CD8-positive, alpha-beta memory T cell (primary cell): Measurements from ENCODE around the gene MED12. TPM values are rescaled to one million over a fixed set of nuclear protein-coding genes. Genes with fewer than 3 reads are reported as not detected.
A peak's percentile ranks its signal among the peaks of the same experiment; 100 is the strongest.

ENCODE experiments used
- CTCF ChIA-PET: fragments of 350-600 bp; sonication (Branson Sonifier 250); formaldehyde crosslinking; loops from one replicate; lab custom pipeline; 2021; ENCODE audit warnings: antibody characterized with exemption; lab: Charles Lee
- POLR2A ChIA-PET: fragments of 350-600 bp; sonication (Branson Sonifier 250); formaldehyde crosslinking; loops from one replicate; lab custom pipeline; 2021; ENCODE audit warnings: antibody characterized with exemption; lab: Charles Lee
- DNase-seq, 5 donors: peaks; one replicate each; pipeline versions ENCODE4 v3.0.0 to v3.0.0-alpha.2; 2020 to 2022; ENCODE audit warnings: mixed read lengths in 1 of 5
- H3K27ac ChIP-seq: one replicate; pipeline ENCODE4 v1.7.0; 2013; ENCODE audit warnings: low read depth, mild to moderate bottlenecking, low read length, moderate library complexity
- H3K27me3 ChIP-seq: 2 replicates; pipeline ENCODE4 v1.7.0; 2013; ENCODE audit warnings: low read length, mild to moderate bottlenecking; ENCODE audit not compliant: insufficient read depth, poor library complexity, severe bottlenecking
- H3K36me3 ChIP-seq: 2 replicates; pipeline ENCODE4 v1.7.0; 2013; ENCODE audit warnings: mild to moderate bottlenecking, low read length, moderate library complexity; ENCODE audit not compliant: insufficient read depth
- H3K4me1 ChIP-seq: 2 replicates; pipeline ENCODE4 v1.7.0; 2013; ENCODE audit warnings: mild to moderate bottlenecking, low read length, moderate library complexity; ENCODE audit not compliant: insufficient read depth
- H3K4me3 ChIP-seq: 2 replicates; pipeline ENCODE4 v1.7.0; 2013; ENCODE audit warnings: mild to moderate bottlenecking, low read length
- H3K9me3 ChIP-seq: 2 replicates; pipeline ENCODE4 v1.7.0; 2013; ENCODE audit warnings: mild to moderate bottlenecking, low read length
- H3K27ac Mint-ChIP-seq, 8 donors: one replicate each; pipeline ENCODE4 v1.8.0; 2020 to 2021; ENCODE audit warnings: mixed read lengths in 8 of 8, mild to moderate bottlenecking in 6 of 8, inconsistent platforms in 3 of 8, moderate library complexity in 3 of 8
- H3K27me3 Mint-ChIP-seq, 2 donors: one replicate each; pipeline ENCODE4 v1.8.0; 2020 to 2021; ENCODE audit warnings: mixed read lengths in 2 of 2, mild to moderate bottlenecking in 1 of 2, moderate library complexity in 1 of 2
- H3K36me3 Mint-ChIP-seq, 3 donors: one replicate each; pipeline ENCODE4 v1.8.0; 2020 to 2021; ENCODE audit warnings: mixed read lengths in 3 of 3, inconsistent platforms in 1 of 3, mild to moderate bottlenecking in 1 of 3
- H3K4me1 Mint-ChIP-seq, 3 donors: one replicate each; pipeline ENCODE4 v1.8.0; 2020 to 2021; ENCODE audit warnings: mixed read lengths in 3 of 3, inconsistent platforms in 1 of 3, mild to moderate bottlenecking in 1 of 3
- H3K4me3 Mint-ChIP-seq, 7 donors: one replicate each; pipeline ENCODE4 v1.8.0; 2020 to 2021; ENCODE audit warnings: mixed read lengths in 7 of 7, mild to moderate bottlenecking in 6 of 7, moderate library complexity in 4 of 7, inconsistent platforms in 2 of 7
- H3K9me3 Mint-ChIP-seq, 5 donors: one replicate each; pipeline ENCODE4 v1.8.0; 2020 to 2022; ENCODE audit warnings: mixed read lengths in 5 of 5, mild to moderate bottlenecking in 3 of 5, moderate library complexity in 2 of 5, inconsistent platforms in 1 of 5
- polyA plus RNA-seq: library from polyadenylated mRNA; unstranded; fragments of 300-500 nt; fragmentation: Illumina TruSeq; gene quantifications from one replicate; pipeline ENCODE4 v1.2.3, GENCODE V29; 2021
- total RNA-seq, 2 experiments: library from RNA; stranded (reverse); gene quantifications; one replicate each; pipeline ENCODE4 v1.2.3, GENCODE V29; 2021

Gene MED12
- total and polyA plus RNA-seq, 3 experiments from 2014 or later = 19.0 to 61.1 (median 49.3) TPM

GRCh38 chrX:71095033-71095432 lies 23.4 kb upstream of the MED12 start:
- peaks cover 20% of the 10 kb centered on the region for H3K4me1 ChIP-seq
- H3K4me3 Mint-ChIP-seq = peak overlapping the region; percentile 86 to 100 (median 96)
- CTCF ChIA-PET = interaction anchor here (0.8 kb wide), 1 partner anchor 32 kb away, joined by 3 read pairs; no protein-coding TSS in a partner anchor
- H3K9me3 ChIP-seq = no peaks in the 10 kb centered on the region
- no peaks in the 10 kb centered on the region for H3K9me3 Mint-ChIP-seq
- no peaks in the 10 kb centered on the region for H3K27me3 ChIP-seq
- DNase-seq = no peak
- H3K4me1 Mint-ChIP-seq = peaks cover 39 to 47% (median 40%) of the 10 kb centered on the region in 3 donors
- peak overlapping the region; percentile 57 for H3K27ac ChIP-seq
- no peaks in the 10 kb centered on the region for H3K36me3 ChIP-seq
- POLR2A ChIA-PET = interaction anchor here (2.4 kb wide), 1 partner anchor 23 kb away, joined by 13 read pairs; the partner anchor contains the start of gene MED12
- peak overlapping the region in 4 of 8 donors; percentile 57 to 94 (median 65) for H3K27ac Mint-ChIP-seq
- H3K36me3 Mint-ChIP-seq = peaks cover 0 to 4% (median 0%) of the 10 kb centered on the region in 3 donors
- peaks cover 0 to 8% of the 10 kb centered on the region in 2 donors for H3K27me3 Mint-ChIP-seq
- peak overlapping the region; percentile 62 for H3K4me3 ChIP-seq

- DNase-seq = peak; percentile 81 to 94 (median 86)
- Mint-ChIP-seq H3K27me3 (peaks cover 0 to 8% of the 10 kb centered on the region in 2 donors), H3K4me3 (peak within 1 kb of the TSS; percentile 86 to 100 (median 96)), H3K4me1 (peaks cover 42 to 50% (median 43%) of the 10 kb centered on the region in 3 donors), H3K27ac (peak within 1 kb of the TSS; percentile 57 to 99 (median 96)), H3K9me3 (no peaks in the 10 kb centered on the region), H3K36me3 (peaks cover 0 to 4% (median 0%) of the 10 kb centered on the region in 3 donors)
- ChIA-PET POLR2A (interaction anchor here (0.7 to 2.6 kb wide), 3 partner anchors 16 to 28 kb away, joined by 3 to 13 read pairs (median 11); partner anchors contain the start of genes IL2RG and MED12), CTCF (interaction anchor here (1.0 to 1.4 kb wide), 2 partner anchors 34 to 42 kb away, joined by 3 to 6 read pairs; no protein-coding TSS in a partner anchor)
- Histone ChIP-seq H3K4me3 (peak within 1 kb of the TSS; percentile 90), H3K9me3 (no peaks in the 10 kb centered on the region), H3K27me3 (no peaks in the 10 kb centered on the region), H3K36me3 (no peaks in the 10 kb centered on the region), H3K27ac (peak within 1 kb of the TSS; percentile 57), H3K4me1 (peaks cover 20% of the 10 kb centered on the region)
Measured at GRCh38 chrX:71095555-71095980, 22.8 kb upstream of the MED12 start, which contains the start of gene FOXO4. FOXO4 (plus strand) TSS chrX:71095851; CDS start chrX:71096529, 678 bp downstream.

- Mint-ChIP-seq H3K4me3 (peak overlapping the region; percentile 86 to 100 (median 96)), H3K27ac (peak overlapping the region; percentile 57 to 99 (median 96)), H3K4me1 (peaks cover 48 to 56% (median 49%) of the 10 kb centered on the region in 3 donors), H3K27me3 (peaks cover 0 to 9% of the 10 kb centered on the region in 2 donors), H3K9me3 (no peaks in the 10 kb centered on the region), H3K36me3 (peaks cover 0 to 4% (median 0%) of the 10 kb centered on the region in 3 donors)
- POLR2A ChIA-PET = interaction anchor here (0.6 to 2.6 kb wide), 5 partner anchors 10 to 158 kb away, joined by 3 to 13 read pairs (median 6); partner anchors contain the start of genes IL2RG and MED12
- Histone ChIP-seq H3K36me3 (no peaks in the 10 kb centered on the region), H3K27ac (peak overlapping the region; percentile 57), H3K4me3 (peak overlapping the region; percentile 90), H3K4me1 (peaks cover 22% of the 10 kb centered on the region), H3K9me3 (no peaks in the 10 kb centered on the region), H3K27me3 (no peaks in the 10 kb centered on the region)
- peak in 4 of 5 donors; percentile 43 to 72 (median 66) for DNase-seq
- CTCF ChIA-PET = interaction anchor here (0.6 to 1.4 kb wide), 3 partner anchors 33 to 41 kb away, joined by 3 to 6 read pairs (median 3); no protein-coding TSS in a partner anchor
Measured at GRCh38 chrX:71095981-71096759, 22.2 kb upstream of the MED12 start.

GRCh38 chrX:71096760-71097032 lies 21.7 kb upstream of the MED12 start:
- Mint-ChIP-seq H3K4me3 (peak overlapping the region; percentile 86 to 100 (median 96)), H3K9me3 (no peaks in the 10 kb centered on the region)
- peaks cover 27% of the 10 kb centered on the region for H3K4me1 ChIP-seq

GRCh38 chrX:71098302-71098701 lies 20.1 kb upstream of the MED12 start:
- no peaks in the 10 kb centered on the region for H3K9me3 ChIP-seq
- Mint-ChIP-seq H3K27me3 (peaks cover 0 to 9% of the 10 kb centered on the region in 2 donors), H3K9me3 (no peaks in the 10 kb centered on the region), H3K27ac (peak overlapping the region; percentile 56 to 94 (median 84)), H3K4me3 (peak overlapping the region; percentile 39 to 78 (median 65)), H3K4me1 (peaks cover 67 to 74% (median 70%) of the 10 kb centered on the region in 3 donors), H3K36me3 (peaks cover 0 to 4% (median 0%) of the 10 kb centered on the region in 3 donors)
- ChIA-PET CTCF (interaction anchor here (1.3 to 1.5 kb wide), 2 partner anchors 20 to 82 kb away, joined by 5 to 6 read pairs; partner anchors contain the start of gene MED12), POLR2A (interaction anchor here (2.6 kb wide), 1 partner anchor 14 kb away, joined by 11 read pairs; the partner anchor contains the start of gene IL2RG)
- no peaks in the 10 kb centered on the region for H3K27me3 ChIP-seq
- H3K36me3 ChIP-seq = no peaks in the 10 kb centered on the region
- H3K4me1 ChIP-seq = peaks cover 43% of the 10 kb centered on the region
- DNase-seq = peak; percentile 69 to 86 (median 78)
- H3K27ac ChIP-seq = no peak overlapping the region
- no peak overlapping the region for H3K4me3 ChIP-seq

More at GRCh38 chrX:71096760-71097032, 21.7 kb upstream of the MED12 start:
- H3K27ac Mint-ChIP-seq = peak overlapping the region; percentile 21 to 99 (median 71)
- Histone ChIP-seq H3K9me3 (no peaks in the 10 kb centered on the region), H3K4me3 (peak overlapping the region; percentile 90), H3K27ac (peak overlapping the region; percentile 57), H3K27me3 (no peaks in the 10 kb centered on the region), H3K36me3 (no peaks in the 10 kb centered on the region)
- CTCF ChIA-PET = interaction anchor here (1.0 to 1.4 kb wide), 2 partner anchors 33 to 41 kb away, joined by 3 to 6 read pairs; no protein-coding TSS in a partner anchor
- H3K36me3 Mint-ChIP-seq = peaks cover 0 to 4% (median 0%) of the 10 kb centered on the region in 3 donors
- POLR2A ChIA-PET = interaction anchor here (0.5 to 2.6 kb wide), 4 partner anchors 9 to 277 kb away, joined by 3 to 13 read pairs (median 8); partner anchors contain the start of genes IL2RG and MED12
- no peak for DNase-seq
- peaks cover 53 to 61% (median 54%) of the 10 kb centered on the region in 3 donors for H3K4me1 Mint-ChIP-seq
- H3K27me3 Mint-ChIP-seq = peaks cover 0 to 9% of the 10 kb centered on the region in 2 donors

- Histone ChIP-seq H3K36me3 (no peaks in the 10 kb centered on the region), H3K4me1 (peaks cover 51% of the 10 kb centered on the region), H3K9me3 (no peaks in the 10 kb centered on the region), H3K27ac (no peak overlapping the region), H3K27me3 (no peaks in the 10 kb centered on the region), H3K4me3 (no peak overlapping the region)
- H3K27me3 Mint-ChIP-seq = peaks cover 0 to 11% of the 10 kb centered on the region in 2 donors
- H3K27ac Mint-ChIP-seq = peak overlapping the region in 7 of 8 donors; percentile 4 to 90 (median 57)
- DNase-seq = no peak
- no peaks in the 10 kb centered on the region for H3K9me3 Mint-ChIP-seq
- peak overlapping the region in 2 of 7 donors; percentile 69 to 77 for H3K4me3 Mint-ChIP-seq
- peaks cover 0 to 4% (median 0%) of the 10 kb centered on the region in 3 donors for H3K36me3 Mint-ChIP-seq
- H3K4me1 Mint-ChIP-seq = peaks cover 74 to 82% (median 78%) of the 10 kb centered on the region in 3 donors
- POLR2A ChIA-PET = interaction anchor here (1.2 to 2.6 kb wide), 3 partner anchors 13 to 30 kb away, joined by 5 to 12 read pairs (median 9); partner anchors contain the start of genes IL2RG and MED12
- CTCF ChIA-PET = interaction anchor here (1.1 to 4.8 kb wide), 6 partner anchors 13 to 83 kb away, joined by 3 to 58 read pairs (median 8); partner anchors contain the start of genes IL2RG and MED12
Measured at GRCh38 chrX:71098951-71099506, 19.4 kb upstream of the MED12 start.

GRCh38 chrX:71099736-71100135 lies 18.7 kb upstream of the MED12 start:
- peaks cover 0 to 9% of the 10 kb centered on the region in 2 donors for H3K27me3 Mint-ChIP-seq
- Histone ChIP-seq H3K36me3 (no peaks in the 10 kb centered on the region), H3K27ac (no peak overlapping the region), H3K27me3 (no peaks in the 10 kb centered on the region), H3K9me3 (no peaks in the 10 kb centered on the region), H3K4me1 (peaks cover 58% of the 10 kb centered on the region), H3K4me3 (no peak overlapping the region)
- H3K27ac Mint-ChIP-seq = peak overlapping the region in 6 of 8 donors; percentile 24 to 96 (median 69)
- POLR2A ChIA-PET = interaction anchor here (0.6 to 2.6 kb wide), 4 partner anchors 12 to 71 kb away, joined by 4 to 12 read pairs (median 7); partner anchors contain the start of genes IL2RG and MED12
- peaks cover 0 to 4% (median 0%) of the 10 kb centered on the region in 3 donors for H3K36me3 Mint-ChIP-seq
- no peak for DNase-seq
- H3K9me3 Mint-ChIP-seq = no peaks in the 10 kb centered on the region
- H3K4me1 Mint-ChIP-seq = peaks cover 81 to 88% (median 85%) of the 10 kb centered on the region in 3 donors
- CTCF ChIA-PET = interaction anchor here (1.1 to 4.8 kb wide), 6 partner anchors 12 to 83 kb away, joined by 3 to 58 read pairs (median 8); partner anchors contain the start of genes IL2RG and MED12
- peak overlapping the region in 1 of 7 donors; percentile 51 for H3K4me3 Mint-ChIP-seq
